8988T (cell line): ENCODE measurements around the gene PPCS.
A peak's percentile ranks its signal among the peaks of the same experiment; 100 is the strongest.

Experiments used
- DNase-seq: peaks from one replicate; pipeline ENCODE4 v3.0.0; 2011

The PPCS gene

GRCh38 chr1:42456010-42456753 is at the start of gene PPCS, which contains the start of gene ZMYND12:
PPCS (plus strand) TSS chr1:42456543; CDS start chr1:42456566, 23 bp downstream.
ZMYND12 (minus strand) TSS chr1:42456022; CDS start chr1:42455997, 25 bp downstream.
- peak; percentile 54 for DNase-seq

DNA sequence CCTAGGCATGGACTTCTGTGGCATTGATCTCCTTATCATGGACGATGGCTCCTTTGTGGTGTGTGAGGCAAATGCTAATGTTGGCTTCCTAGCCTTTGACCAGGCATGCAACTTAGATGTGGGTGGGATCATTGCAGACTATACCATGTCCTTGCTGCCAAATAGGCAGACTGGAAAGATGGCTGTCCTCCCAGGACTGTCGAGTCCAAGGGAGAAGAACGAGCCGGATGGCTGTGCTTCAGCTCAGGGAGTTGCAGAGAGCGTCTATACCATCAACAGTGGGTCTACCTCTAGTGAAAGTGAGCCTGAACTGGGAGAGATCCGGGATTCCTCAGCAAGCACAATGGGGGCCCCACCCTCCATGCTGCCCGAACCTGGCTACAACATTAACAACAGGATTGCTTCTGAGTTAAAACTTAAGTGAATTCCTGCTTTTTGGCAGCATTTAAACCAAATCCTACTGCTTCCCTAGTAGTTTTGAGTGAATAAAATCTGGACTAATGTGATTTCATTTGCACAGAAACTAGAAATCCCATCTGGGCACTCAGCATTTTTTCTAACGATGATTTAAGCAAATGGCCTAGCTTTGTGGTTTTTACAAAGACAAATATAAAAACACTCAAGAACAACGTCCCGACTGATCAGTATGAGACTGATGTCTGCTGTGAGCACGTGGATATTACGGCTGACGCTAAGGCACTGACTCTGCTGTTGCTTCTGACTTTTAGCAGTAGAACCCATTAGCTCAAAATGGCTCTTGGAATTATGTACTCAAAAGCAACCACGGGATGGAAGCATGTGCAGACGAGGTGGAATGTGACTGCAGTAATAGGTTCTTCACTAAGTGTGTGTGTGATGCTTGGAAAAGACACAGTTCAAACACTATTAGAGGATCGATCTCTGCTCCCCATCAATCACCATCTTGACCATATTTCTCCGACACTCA is 41.5 kb upstream of the PPCS start:
- DNase-seq = no peak

DNA sequence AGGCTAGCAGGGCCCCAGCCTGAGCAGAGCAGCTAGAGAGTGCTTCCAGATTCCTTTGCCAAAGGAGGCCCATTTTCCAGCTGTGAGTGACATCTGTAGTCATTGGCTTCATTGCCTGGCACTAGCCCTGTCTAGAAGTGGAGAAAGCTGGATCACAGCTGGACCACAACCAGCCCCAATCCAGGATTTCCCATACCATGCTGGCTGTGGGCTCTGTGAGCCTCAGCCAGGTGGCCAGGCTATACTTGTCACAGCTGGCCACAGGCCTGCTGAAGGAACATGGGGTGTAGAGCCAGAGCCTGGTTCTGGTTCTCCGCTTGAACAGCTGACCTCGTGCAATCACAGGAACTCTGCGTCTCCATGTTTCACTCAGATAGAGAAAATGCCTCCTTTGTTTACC is 39.2 kb upstream of the PPCS start:
- DNase-seq = no peak

GRCh38 chr1:42418516-42418915 is 37.8 kb upstream of the PPCS start:
- DNase-seq = no peak

- no peak for DNase-seq
Measured at GRCh38 chr1:42419126-42419821, 37.1 kb upstream of the PPCS start.

DNA sequence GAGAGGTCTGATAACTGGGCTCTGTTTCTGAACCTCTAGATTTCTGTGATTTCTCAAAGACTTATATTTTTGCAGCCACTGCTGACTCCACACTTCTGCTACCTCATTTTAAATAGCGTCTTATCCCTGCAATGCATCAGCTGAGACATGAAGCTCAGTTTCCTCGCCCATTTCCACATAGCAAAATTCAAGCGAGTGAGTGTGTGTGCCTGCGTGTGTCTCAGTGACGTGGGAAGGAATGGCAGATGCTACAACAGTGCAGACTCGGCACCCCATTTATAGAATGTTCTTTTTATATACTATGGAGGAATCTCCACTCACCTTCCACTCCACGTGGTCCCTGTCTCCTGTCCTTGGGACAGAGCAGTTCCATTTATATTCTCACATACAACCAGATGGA is 36.2 kb upstream of the PPCS start:
- no peak for DNase-seq

DNA sequence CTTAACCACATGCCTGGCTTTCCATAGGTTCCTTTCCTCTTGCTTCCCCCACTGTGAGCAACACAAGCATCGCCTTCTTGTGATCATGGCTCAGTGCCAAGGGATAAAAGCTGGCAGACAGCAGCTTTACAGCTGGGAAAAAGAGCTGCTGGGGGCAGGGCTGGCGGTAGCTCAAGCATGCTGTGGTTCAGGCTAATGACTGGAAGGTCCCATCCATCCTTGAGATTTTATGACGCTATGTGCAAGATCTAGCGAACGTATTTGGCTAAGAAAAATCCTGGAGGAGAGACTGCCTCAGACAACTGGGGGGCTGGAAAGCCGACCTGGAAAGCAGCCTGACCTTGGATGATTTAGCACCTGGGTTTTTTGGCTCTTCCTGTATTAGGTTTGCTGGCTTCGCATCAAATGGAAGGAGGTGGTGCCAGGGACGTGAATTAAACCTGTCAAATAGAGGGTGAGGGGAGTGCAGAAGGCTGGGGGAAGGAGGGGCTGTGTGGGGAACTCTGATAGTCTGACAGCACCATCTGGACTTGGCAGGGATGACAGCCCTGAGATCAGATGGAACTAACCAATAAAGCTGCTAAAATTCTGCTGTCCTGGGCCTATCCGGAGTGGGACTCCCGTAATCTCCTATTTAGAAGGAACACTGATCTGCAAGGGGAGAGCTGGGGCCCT is 35.3 kb upstream of the PPCS start:
- no peak for DNase-seq

GRCh38 chr1:42422737-42423136 is 33.6 kb upstream of the PPCS start:
- no peak for DNase-seq

GRCh38 chr1:42423681-42424080 is 32.7 kb upstream of the PPCS start:
- no peak for DNase-seq

GRCh38 chr1:42424201-42424600 is 32.1 kb upstream of the PPCS start:
- DNase-seq = no peak

DNA sequence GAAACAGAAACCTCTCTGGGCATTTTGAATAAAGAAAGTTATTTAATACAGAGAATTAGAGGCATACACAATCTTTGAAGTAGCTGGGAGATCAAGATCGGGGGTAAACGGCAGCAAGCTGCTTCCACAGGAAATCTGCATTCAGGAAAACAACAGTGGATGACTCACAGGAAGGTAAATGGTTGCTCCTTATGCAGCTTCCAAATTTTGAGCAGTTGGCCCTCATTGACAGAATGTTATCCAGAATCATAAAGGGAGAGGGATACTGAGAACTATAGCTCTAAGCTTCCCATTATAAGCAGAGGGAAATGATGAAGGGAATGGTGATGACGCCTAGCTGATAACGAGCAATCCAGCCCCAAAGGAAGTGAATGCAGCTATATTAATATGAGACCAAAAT is 29.1 kb upstream of the PPCS start:
- DNase-seq = no peak

DNA sequence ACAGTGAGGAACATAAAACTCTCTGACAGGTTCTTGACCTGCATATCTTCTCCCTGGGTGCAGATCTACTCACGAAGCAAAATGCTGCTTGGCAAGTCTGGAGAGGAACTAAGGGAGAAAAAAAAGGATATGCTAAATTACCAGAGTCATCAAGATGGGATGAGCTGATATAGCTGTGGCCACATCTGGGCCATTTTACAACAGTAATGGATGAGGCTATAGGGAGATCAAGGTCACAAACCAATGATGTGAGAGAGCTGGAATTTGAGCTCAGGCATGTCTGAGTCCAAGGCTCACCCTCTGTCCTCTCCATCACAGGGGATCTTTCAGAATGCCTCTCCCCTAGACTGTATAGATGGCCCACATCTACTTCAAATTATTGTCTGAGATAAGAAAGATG is 26.7 kb upstream of the PPCS start:
- no peak for DNase-seq

GRCh38 chr1:42430286-42431135 is 25.8 kb upstream of the PPCS start:
- no peak for DNase-seq

DNA sequence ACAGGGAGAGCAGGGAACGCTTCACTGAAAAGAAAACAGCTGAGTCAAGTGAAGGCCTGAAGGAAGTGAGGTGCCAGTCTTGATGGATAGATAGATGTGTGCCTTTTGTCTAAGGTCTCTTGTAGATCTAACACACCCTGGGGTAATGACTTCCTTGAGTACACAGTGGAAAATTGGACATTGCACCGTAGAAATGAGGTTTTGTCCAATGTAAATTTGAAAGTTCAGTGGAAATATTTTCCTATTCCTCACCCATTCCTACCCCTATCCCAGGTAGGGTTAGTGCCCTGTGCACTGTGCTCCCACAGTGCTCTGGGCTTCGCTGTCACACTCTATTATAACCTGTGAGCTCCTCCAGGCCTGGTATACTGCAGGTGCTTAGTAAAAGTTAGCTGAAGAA is 24.8 kb upstream of the PPCS start:
- no peak for DNase-seq

GRCh38 chr1:42432714-42433113 is 23.6 kb upstream of the PPCS start:
- no peak for DNase-seq

- no peak for DNase-seq
Measured at GRCh38 chr1:42433369-42433768, 23.0 kb upstream of the PPCS start.

GRCh38 chr1:42434340-42434739 is 22.0 kb upstream of the PPCS start:
- no peak for DNase-seq

GRCh38 chr1:42439940-42440339 is 16.4 kb upstream of the PPCS start:
- no peak for DNase-seq

- DNase-seq = no peak
Measured at GRCh38 chr1:42442662-42443061, 13.7 kb upstream of the PPCS start.

DNA sequence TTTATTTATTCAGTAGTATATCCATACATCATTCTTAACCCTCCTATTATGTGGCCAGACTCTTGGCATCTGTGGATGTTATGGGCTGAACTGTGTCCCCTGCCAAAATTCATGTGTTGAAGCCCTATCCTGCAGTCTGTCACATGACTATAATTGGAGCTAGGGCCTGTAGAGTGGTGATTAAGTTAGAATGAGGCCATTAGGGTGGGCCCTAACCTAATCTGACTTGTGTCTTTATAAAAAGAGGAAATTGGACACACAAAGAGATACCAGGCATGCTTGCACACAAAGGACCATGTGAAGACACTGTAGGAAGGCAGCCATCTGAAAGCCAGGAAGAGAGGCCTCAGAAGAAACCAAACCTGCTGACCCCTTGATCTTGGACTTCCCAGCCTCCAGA is 7.1 kb upstream of the PPCS start:
- DNase-seq = no peak

GRCh38 chr1:42450061-42450460 is 6.3 kb upstream of the PPCS start:
- DNase-seq = no peak

- DNase-seq = no peak
Measured at GRCh38 chr1:42453386-42453785, 3.0 kb upstream of the PPCS start.
